Heart right ventricle (tissue), 16 donors: Measurements from ENCODE around the gene SEC23IP. TPM values are rescaled to one million over a fixed set of nuclear protein-coding genes. Genes with fewer than 3 reads are reported as not detected.

Experiments
- ATAC-seq, 8 donors: fragments of 200-7000 bp; cut with Tn5 transposase; one replicate each; pipeline ENCODE4 v1.9.1; 2020; ENCODE audit warnings: mild to moderate bottlenecking in 8 of 8, moderate library complexity in 8 of 8, moderate number of reproducible peaks in 1 of 8
- DNase-seq, 2 donors: peaks; one replicate each; pipeline ENCODE4 v3.0.0-alpha.2; 2020
- H3K27ac ChIP-seq, 10 donors: fragments of 200-600 bp; sonication (generic) in 2 of 10; one replicate each; pipeline versions ENCODE4 v1.5.0 to v1.8.0; 2020 to 2022; ENCODE audit warnings: mild to moderate bottlenecking in 3 of 10
- H3K27me3 ChIP-seq, 7 donors: fragments of 200-600 bp; one replicate each; pipeline ENCODE4 v1.8.0; 2021 to 2022; ENCODE audit warnings: mild to moderate bottlenecking in 2 of 7
- H3K36me3 ChIP-seq, 9 donors: fragments of 200-600 bp; sonication (generic) in 1 of 9; one replicate each; pipeline versions ENCODE4 v1.5.0 to v1.8.0; 2020 to 2022; ENCODE audit warnings: mild to moderate bottlenecking in 2 of 9
- H3K4me1 ChIP-seq, 9 donors: fragments of 200-600 bp; sonication (generic) in 1 of 9; one replicate each; pipeline versions ENCODE4 v1.5.0 to v1.8.0; 2020 to 2022; ENCODE audit warnings: mild to moderate bottlenecking in 4 of 9
- H3K4me3 ChIP-seq, 10 donors: fragments of 200-600 bp; sonication (generic) in 2 of 10; one replicate each; pipeline versions ENCODE4 v1.5.0 to v1.8.0; 2020 to 2022; ENCODE audit warnings: mild to moderate bottlenecking in 7 of 10, moderate library complexity in 2 of 10
- H3K9me3 ChIP-seq, 11 donors: fragments of 200-600 bp in 10 of 11; sonication (generic) in 2 of 11; one replicate each; pipeline versions ENCODE4 v1.5.0 to v1.8.0; 2013 to 2022; ENCODE audit warnings: mild to moderate bottlenecking in 2 of 11, control low read depth in 1 of 11, moderate library complexity in 1 of 11
- whole genome bisulfite sequencing, 2 donors: extraction: QIAGEN DNeasy Blood & Tissue Kit; methylation state at CpG; one replicate each; pipeline ENCODE4 v1.1.7; 2013; ENCODE audit warnings: inconsistent platforms in 1 of 2; 5-methylcytosine and 5-hydroxymethylcytosine counted together
- intact Hi-C, 10 donors: fragments of 100-400 bp; cut with DNase I; formaldehyde crosslinking; loops; one replicate each; pipeline versions ENCODE4 v1.11.1 to v1.14.2; 2022
- polyA plus RNA-seq, 2 donors: library from polyadenylated mRNA; stranded (reverse); fragments of 200-250 nt; gene quantifications; one replicate each; pipeline ENCODE4 v1.2.3, GENCODE V29; 2013
- total RNA-seq, 10 donors: library from RNA; stranded (reverse); fragmentation: NEBNext Ultra II Directional in 3 of 10; extraction: Animal tissue kit (Norgen Biotek cat#: 25700) in 3 of 10; gene quantifications; one replicate each; pipeline versions ENCODE4 v1.2.1 to v1.2.4, GENCODE V29; 2021 to 2023
- TF ChIP-seq, protein P1 (sequence below), 9 donors: fragments of 200-600 bp; sonication (generic) in 2 of 9; IDR thresholded peaks; one replicate each; pipeline versions ENCODE4 v1.5.0 to v1.8.0; 2021 to 2022; ENCODE audit warnings: antibody characterized with exemption in 9 of 9, mild to moderate bottlenecking in 5 of 9, moderate library complexity in 1 of 9
- donor health status: Arrhythmogenic right ventricular cardiomyopathy.
- donor health status: ischemic (EF 13 %, LVEDD 7.1; RV severe dilation, severe dysfunction).
- donor health status: healthy with polysubstance abuse.
- donor health status: DM: no; HTN: yes; CAD: no.
- donor health status: DM: no; HTN: no; CAD: no.
- donor health status: ischemic (EF 25% LVEDD 6.9; RV normal size, moderate dysfunction).
- donor health status: ischemic (EF 25% LVEDD 5.7; RV mildly dilated, moderate dysfunction).
- donor health status: healthy.
- donor health status: DM: yes; HTN: yes; CAD: no.
- donor health status: Ischemic cardiomyopathy.
- donor health status: ischemic (EF 35%, LVEDD 5.7; RV mildly dilated, moderate dysfunction).
- donor health status: nonischemic (EF 11% LVEDD 7.7; RV severe dilation, severe dysfunction).
- donor health status: DM: yes; HTN: yes; CAD: no.
- donor health status: PGD.
- donor health status: ischemic (EF 29% LVEDD 5.4; RV normal size, mild dysfunction).
- donor health status: nonischemic (EF 23%, LVEDD 6.1; RV moderate dilation, normal function).

The SEC23IP gene
- total and polyA plus RNA-seq, 12 donors = 5.9 to 43.9 (median 30.6) TPM

DNA sequence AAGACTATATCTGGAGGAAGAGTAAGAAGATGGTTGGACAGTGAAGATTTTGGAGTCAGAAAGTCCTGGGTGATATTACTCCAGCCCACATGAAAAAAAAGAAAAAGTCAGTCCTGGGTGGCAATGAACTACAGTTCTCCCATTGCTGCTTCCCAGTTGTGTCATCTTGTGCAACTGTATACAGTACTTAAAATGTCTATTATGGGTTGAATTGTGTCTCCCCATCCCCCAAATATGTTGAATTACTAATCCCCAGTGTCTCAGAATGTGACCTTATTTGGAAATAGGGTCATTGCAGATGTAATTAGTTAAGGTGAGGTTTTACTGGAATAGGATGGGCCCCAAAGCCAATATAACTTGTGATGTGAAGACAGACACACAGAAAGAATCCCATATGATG, 15.6 kb downstream of the SEC23IP start:
- ATAC-seq = no peak
- no peak overlapping the region for H3K4me3 ChIP-seq
- no peak overlapping the region for H3K27ac ChIP-seq
- no peaks in the 10 kb centered on the region for H3K27me3 ChIP-seq
- peaks cover 0 to 100% (median 53%) of the 10 kb centered on the region in 9 donors for H3K36me3 ChIP-seq
- TF ChIP-seq, protein P1, sequence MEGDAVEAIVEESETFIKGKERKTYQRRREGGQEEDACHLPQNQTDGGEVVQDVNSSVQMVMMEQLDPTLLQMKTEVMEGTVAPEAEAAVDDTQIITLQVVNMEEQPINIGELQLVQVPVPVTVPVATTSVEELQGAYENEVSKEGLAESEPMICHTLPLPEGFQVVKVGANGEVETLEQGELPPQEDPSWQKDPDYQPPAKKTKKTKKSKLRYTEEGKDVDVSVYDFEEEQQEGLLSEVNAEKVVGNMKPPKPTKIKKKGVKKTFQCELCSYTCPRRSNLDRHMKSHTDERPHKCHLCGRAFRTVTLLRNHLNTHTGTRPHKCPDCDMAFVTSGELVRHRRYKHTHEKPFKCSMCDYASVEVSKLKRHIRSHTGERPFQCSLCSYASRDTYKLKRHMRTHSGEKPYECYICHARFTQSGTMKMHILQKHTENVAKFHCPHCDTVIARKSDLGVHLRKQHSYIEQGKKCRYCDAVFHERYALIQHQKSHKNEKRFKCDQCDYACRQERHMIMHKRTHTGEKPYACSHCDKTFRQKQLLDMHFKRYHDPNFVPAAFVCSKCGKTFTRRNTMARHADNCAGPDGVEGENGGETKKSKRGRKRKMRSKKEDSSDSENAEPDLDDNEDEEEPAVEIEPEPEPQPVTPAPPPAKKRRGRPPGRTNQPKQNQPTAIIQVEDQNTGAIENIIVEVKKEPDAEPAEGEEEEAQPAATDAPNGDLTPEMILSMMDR (IDR thresholded peaks at IDR 0.05) = no peak
- DNase-seq = no peak
- intact Hi-C loops = no loop called here
- no peaks in the 10 kb centered on the region for H3K4me1 ChIP-seq
- H3K9me3 ChIP-seq = no peaks in the 10 kb centered on the region

DNA sequence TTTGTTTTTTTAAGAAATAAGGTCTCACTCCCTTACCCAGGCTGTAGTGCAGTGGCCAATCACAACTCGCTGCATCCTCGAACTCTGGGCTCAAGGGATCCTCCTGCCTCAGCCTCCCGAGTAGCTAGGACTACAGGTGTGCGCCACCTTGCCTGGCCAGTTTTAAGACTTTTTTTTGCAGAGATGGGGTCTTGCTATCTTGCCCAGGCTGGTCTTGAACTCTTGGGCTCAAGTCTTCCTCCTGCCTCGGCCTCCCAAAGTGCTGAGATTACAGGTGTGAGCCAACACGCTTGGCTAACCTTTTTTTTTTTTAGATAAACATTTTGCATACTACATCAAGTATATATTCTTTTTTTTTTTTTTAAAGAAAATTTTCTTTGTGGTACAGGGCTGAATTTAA, 18.2 kb downstream of the SEC23IP start:
- peaks cover 0 to 100% (median 45%) of the 10 kb centered on the region in 9 donors for H3K36me3 ChIP-seq
- no peak for ATAC-seq
- H3K9me3 ChIP-seq = no peaks in the 10 kb centered on the region
- H3K4me1 ChIP-seq = no peaks in the 10 kb centered on the region
- no peak overlapping the region for H3K4me3 ChIP-seq
- intact Hi-C loops = loop anchor here in 1 of 10 donors (2.0 kb wide), 1 partner anchor 18 kb away; no protein-coding TSS in a partner anchor
- no peak for DNase-seq
- TF ChIP-seq, protein P1 (IDR thresholded peaks at IDR 0.05) = no peak
- 97 to 98% methylated on average over 6 of the region's 6 CpGs for WGBS, 2 donors
- no peaks in the 10 kb centered on the region for H3K27me3 ChIP-seq
- H3K27ac ChIP-seq = no peak overlapping the region

DNA sequence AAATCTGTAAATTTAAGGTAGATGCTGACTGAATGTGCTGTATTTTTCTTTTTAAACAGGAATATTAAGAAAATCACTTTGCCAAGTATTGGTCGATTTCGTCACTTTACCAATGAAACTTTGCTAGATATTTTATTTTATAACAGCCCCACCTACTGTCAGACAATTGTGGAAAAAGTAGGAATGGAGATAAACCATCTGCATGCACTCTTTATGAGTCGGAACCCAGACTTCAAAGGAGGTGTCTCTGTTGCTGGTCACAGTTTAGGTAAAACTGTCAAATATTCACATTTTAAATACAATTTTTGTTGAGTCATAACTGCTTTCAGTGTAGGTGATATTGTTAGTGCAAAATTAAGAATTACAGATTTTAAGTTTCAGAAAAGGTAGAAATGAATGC, 25.2 kb downstream of the SEC23IP start:
- Histone ChIP-seq H3K4me1 (peaks cover 0 to 14% (median 0%) of the 10 kb centered on the region in 9 donors), H3K36me3 (peaks cover 0 to 100% (median 53%) of the 10 kb centered on the region in 9 donors), H3K27ac (no peak overlapping the region), H3K9me3 (no peaks in the 10 kb centered on the region), H3K27me3 (no peaks in the 10 kb centered on the region), H3K4me3 (no peak overlapping the region)
- TF ChIP-seq, protein P1 (IDR thresholded peaks at IDR 0.05) = peak in 2 of 9 donors; percentile 10 to 14
- intact Hi-C loops = loop anchor here in 1 of 10 donors (5.0 kb wide), 1 partner anchor 230 kb away; no protein-coding TSS in a partner anchor
- DNase-seq (no peak), ATAC-seq (no peak)
- WGBS, 2 donors = 80 to 84% methylated on average over 3 of the region's 3 CpGs

DNA sequence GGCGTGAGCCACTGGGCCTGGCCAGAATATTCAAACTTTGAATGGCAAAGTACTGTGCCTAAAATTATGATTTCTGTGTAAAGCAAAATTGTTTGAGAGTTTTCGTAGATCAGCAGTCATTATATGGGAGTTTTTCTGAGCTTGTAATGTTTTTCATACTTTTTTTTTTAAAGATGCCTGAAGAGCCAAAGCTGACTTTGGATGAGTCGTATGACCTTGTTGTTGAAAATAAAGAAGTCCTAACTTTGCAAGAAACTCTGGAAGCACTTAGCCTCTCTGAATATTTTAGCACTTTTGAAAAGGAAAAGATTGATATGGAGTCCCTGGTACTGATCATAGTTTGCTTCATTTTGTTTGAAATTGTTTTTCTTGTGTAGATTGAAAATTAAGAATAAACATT, 26.7 kb downstream of the SEC23IP start:
- H3K27me3 ChIP-seq = no peaks in the 10 kb centered on the region
- H3K4me3 ChIP-seq = no peak overlapping the region
- H3K9me3 ChIP-seq = no peaks in the 10 kb centered on the region
- no peak for ATAC-seq
- peaks cover 0 to 100% (median 53%) of the 10 kb centered on the region in 9 donors for H3K36me3 ChIP-seq
- 94 to 97% methylated on average over 3 of the region's 3 CpGs for WGBS, 2 donors
- TF ChIP-seq, protein P1 (IDR thresholded peaks at IDR 0.05) = no peak
- intact Hi-C loops = loop anchor here in 1 of 10 donors (5.0 kb wide), 1 partner anchor 232 kb away; no protein-coding TSS in a partner anchor
- H3K4me1 ChIP-seq = peaks cover 0 to 14% (median 0%) of the 10 kb centered on the region in 9 donors
- H3K27ac ChIP-seq = peak overlapping the region in 1 of 10 donors; percentile 71
- DNase-seq = no peak
